HepG2 (cell line): Measurements from ENCODE around the gene MYH15. TPM values are rescaled to one million over a fixed set of nuclear protein-coding genes. Genes with fewer than 3 reads are reported as not detected.

ENCODE experiments used
- ATAC-seq: fragments of 200-7000 bp; cut with Tn5 transposase; 3 replicates; pipeline ENCODE4 v1.9.1; 2020; ENCODE audit warnings: mild to moderate bottlenecking, moderate library complexity
- BruUV-seq: library from RNA; stranded (reverse); fragments of 400-500 nt; replicated peaks from 2 replicates; lab custom pipeline; 2021; lab: Mats Ljungman, UMichigan
- CTCF ChIA-PET: fragments of 300-600 bp; formaldehyde crosslinking; extraction: SDS; loops from one replicate; lab custom pipeline; 2021; ENCODE audit warnings: low total read pairs, inconsistent platforms, low intra/inter-chr PET ratio; lab: Yijun Ruan, JAX
- POLR2A ChIA-PET: fragments of 350-600 bp; sonication (Branson Sonifier 250); formaldehyde crosslinking; loops from one replicate; lab custom pipeline; 2020; ENCODE audit warnings: antibody characterized with exemption, inconsistent platforms; lab: Yijun Ruan, JAX
- DNase-seq: peaks from one replicate; pipeline ENCODE4 v3.0.0-alpha.2; 2015; ENCODE audit warnings: low spot score
- FAIRE-seq: peaks from 3 replicates; lab custom pipeline; 2011; peaks lifted over from hg19 to GRCh38; lab: Jason Lieb, UNC
- H2AFZ ChIP-seq: one replicate; pipeline ENCODE4 v1.6.1; 2011; ENCODE audit warnings: low read length, inconsistent platforms
- H3K27ac ChIP-seq: fragments of 300-600 bp; 3 replicates; pipeline ENCODE4 v1.8.0; 2011; ENCODE audit warnings: mixed run types, mild to moderate bottlenecking, mixed read lengths, low read length, inconsistent platforms; ENCODE audit not compliant: insufficient read depth; ENCODE audit errors: extremely low read length
- H3K27me3 ChIP-seq, 2 experiments: fragments of 200-600 bp in 1 of 2; 2 replicates in 1 of 2; 3 replicates in 1 of 2; pipeline versions ENCODE4 v1.6.0 to v1.8.0; 2011; ENCODE audit warnings: low read length in 2 of 2, mild to moderate bottlenecking in 2 of 2, moderate library complexity in 2 of 2, inconsistent platforms in 1 of 2; ENCODE audit not compliant: insufficient read depth in 2 of 2, control insufficient read depth in 1 of 2
- H3K36me3 ChIP-seq, 2 experiments: fragments of 200-600 bp in 1 of 2; replicated peaks in 1 of 2; 2 replicates in 1 of 2; 3 replicates in 1 of 2; pipeline versions ENCODE4 v1.5.1 to v1.8.0; 2011; ENCODE audit warnings: low read length in 2 of 2, inconsistent platforms in 1 of 2; ENCODE audit not compliant: insufficient read depth in 2 of 2, control insufficient read depth in 1 of 2
- H3K4me1 ChIP-seq: 2 replicates; pipeline ENCODE4 v1.5.1; 2012; ENCODE audit warnings: low read length, inconsistent platforms; ENCODE audit not compliant: insufficient read depth
- H3K4me2 ChIP-seq: 2 replicates; pipeline ENCODE4 v1.6.0; 2011; ENCODE audit warnings: low read depth, low read length, inconsistent platforms
- H3K4me3 ChIP-seq, 3 experiments: fragments of 200-600 bp in 1 of 3; sonication (generic), shearing (Covaris generic) in 1 of 3; replicated peaks in 1 of 3; 2 replicates each; pipeline ENCODE4 v1.5.1; 2011 to 2016; ENCODE audit warnings: low read length in 3 of 3, inconsistent platforms in 2 of 3, low read depth in 2 of 3, mild to moderate bottlenecking in 2 of 3, control low read depth in 1 of 3, mixed read lengths in 1 of 3; ENCODE audit not compliant: insufficient read depth in 1 of 3
- H3K79me2 ChIP-seq: one replicate; pipeline ENCODE4 v1.6.1; 2011; ENCODE audit warnings: low read length, inconsistent platforms; ENCODE audit not compliant: insufficient read depth
- H3K9ac ChIP-seq: 2 replicates; pipeline ENCODE4 v1.6.0; 2011; ENCODE audit warnings: mild to moderate bottlenecking, low read depth, low read length, inconsistent platforms; ENCODE audit not compliant: insufficient read depth
- H3K9me3 ChIP-seq: 2 replicates; pipeline ENCODE4 v1.5.1; 2012; ENCODE audit warnings: mild to moderate bottlenecking, low read length
- H4K20me1 ChIP-seq: 2 replicates; pipeline ENCODE4 v1.6.0; 2011; ENCODE audit warnings: inconsistent platforms, mild to moderate bottlenecking, low read length, moderate library complexity; ENCODE audit not compliant: insufficient read depth
- RXRB ChIP-seq: IDR thresholded peaks from 2 replicates; pipeline ENCODE4 v1.6.1; 2016; ENCODE audit warnings: borderline replicate concordance, missing genetic modification reagents, missing compliant biosample characterization
- TEAD3 ChIP-seq: optimal IDR thresholded peaks from 2 replicates; pipeline ENCODE3; 2016; ENCODE audit warnings: borderline replicate concordance
- ZNF18 ChIP-seq: sonication (generic); formaldehyde crosslinking; IDR thresholded peaks from 2 replicates; pipeline ENCODE4 v1.8.0; 2022; ENCODE audit warnings: mild to moderate bottlenecking, missing genetic modification reagents; ENCODE audit not compliant: insufficient replicate concordance
- ZNF207 ChIP-seq: fragments of 450-650 bp; IDR thresholded peaks from 2 replicates; pipeline ENCODE4 v1.6.1; 2016; ENCODE audit warnings: antibody characterized with exemption, borderline replicate concordance
- ZNF329 ChIP-seq: sonication (generic); formaldehyde crosslinking; IDR thresholded peaks from 2 replicates; pipeline ENCODE4 v1.9.0; 2021; ENCODE audit warnings: low read depth, mild to moderate bottlenecking, missing genetic modification reagents
- ZSCAN21 ChIP-seq: sonication (generic); formaldehyde crosslinking; IDR thresholded peaks from 2 replicates; pipeline ENCODE4 v1.8.0; 2022; ENCODE audit warnings: mild to moderate bottlenecking, missing genetic modification reagents, moderate library complexity, borderline replicate concordance
- WGBS: methylation state at CpG from one replicate; pipeline ENCODE4 v1.1.6; 2017; ENCODE audit warnings: low lambda C conversion rate; 5-methylcytosine and 5-hydroxymethylcytosine counted together
- in situ Hi-C: cut with HindIII; loops from 2 replicates; pipeline ENCODE4 v1.10.0; 2017; ENCODE audit warnings: low pct_unique_long_range_greater_than_20kb; ENCODE audit not compliant: extremely low pct_ligation_motif_present
- intact Hi-C: fragments of 100-400 bp; cut with micrococcal nuclease; formaldehyde crosslinking; loops from one replicate; pipeline ENCODE4 v1.10.0; 2022; ENCODE audit not compliant: unreplicated experiment
- polyA plus RNA-seq, 8 experiments: library from polyadenylated mRNA; depleted of rRNA in 3 of 8; stranded (reverse) in 7 of 8; unstranded in 1 of 8; fragments of >200 nt; fragmentation: Illumina TruSeq in 4 of 8; extraction: Trizol in 4 of 8; gene quantifications; 2 replicates each; pipeline versions ENCODE4 v1.2.1 to v1.2.3, GENCODE V29; 2011 to 2016; ENCODE audit warnings: low read depth in 4 of 8, missing spikeins in 1 of 8, mixed read lengths in 1 of 8; ENCODE audit not compliant: insufficient read depth in 1 of 8
- total RNA-seq, 5 experiments: library from RNA; depleted of rRNA; stranded (reverse); fragments of >200 nt; fragmentation: Illumina TruSeq; extraction: Trizol; gene quantifications; 2 replicates each; pipeline ENCODE4 v1.2.3, GENCODE V29; 2016; ENCODE audit warnings: low read depth in 1 of 5

The MYH15 gene
- total and polyA plus RNA-seq, 2 of the 13 experiments (the other 11 are each of a cell fraction or from before 2014, with no cell fraction given): 0.03 to 0.09 TPM

GRCh38 chr3:108430540-108430939, 79.9 kb downstream of the MYH15 start:
- in situ Hi-C loops: no loop called here
- WGBS: 43% methylated on average over 1 of the region's 1 CpG
- no TSS peak for BruUV-seq
- no peak for FAIRE-seq
- Histone ChIP-seq H3K4me3 (no peak overlapping the region), H3K27me3 (no peaks in the 10 kb centered on the region), H3K9me3 (no peaks in the 10 kb centered on the region), H3K36me3 (no peaks in the 10 kb centered on the region), H2AFZ (no peak overlapping the region), H4K20me1 (no peaks in the 10 kb centered on the region), H3K4me1 (no peaks in the 10 kb centered on the region), H3K27ac (no peak overlapping the region), H3K4me2 (no peak overlapping the region), H3K9ac (no peak overlapping the region), H3K79me2 (no peaks in the 10 kb centered on the region)
- no peak for ATAC-seq
- POLR2A ChIA-PET: no interaction called here
- DNase-seq: no peak
- no peak for TF ChIP-seq RXRB (CRISPR knock-in tag)
- intact Hi-C loops: no loop called here
- CTCF ChIA-PET: no interaction called here

- no peak overlapping the region for H2AFZ ChIP-seq
- no peaks in the 10 kb centered on the region for H3K27me3 ChIP-seq
- DNase-seq (no peak), ATAC-seq (no peak), FAIRE-seq (no peak)
- 6% methylated on average over 3 of the region's 3 CpGs for WGBS
- no peak overlapping the region for H3K4me2 ChIP-seq
- TF ChIP-seq TEAD3 (CRISPR knock-in tag) (no peak), ZNF207 (no peak), ZSCAN21 (CRISPR knock-in tag) (no peak), ZNF329 (CRISPR knock-in tag) (no peak), ZNF18 (CRISPR knock-in tag) (no peak)
- H3K27ac ChIP-seq: no peak overlapping the region
- no TSS peak for BruUV-seq
- H3K4me1 ChIP-seq: no peaks in the 10 kb centered on the region
- H3K9me3 ChIP-seq: no peaks in the 10 kb centered on the region
- no peaks in the 10 kb centered on the region for H3K79me2 ChIP-seq
- H3K36me3 ChIP-seq: no peaks in the 10 kb centered on the region
- intact Hi-C loops (no loop called here), in situ Hi-C loops (no loop called here)
- no peak overlapping the region for H3K9ac ChIP-seq
- POLR2A ChIA-PET: no interaction called here
- H3K4me3 ChIP-seq: no peak overlapping the region
- no peaks in the 10 kb centered on the region for H4K20me1 ChIP-seq
- CTCF ChIA-PET: no interaction called here
These were observed 81.8 kb downstream of the MYH15 start for GRCh38 chr3:108428586-108428985.
